Loucy (cell line): ENCODE results near the gene SYN1.
"Not testable (repeated sequence)": the region's sequence is repeated elsewhere in the genome, so short reads cannot be mapped to it uniquely, and the experiment has no call there.

ENCODE experiments used
- EZH2phosphoT487 ChIP-seq: fragments of 200-600 bp; IDR thresholded peaks from 2 replicates; pipeline ENCODE4 v1.6.1; 2018; ENCODE audit warnings: antibody characterized with exemption, mild to moderate bottlenecking, moderate library complexity, borderline replicate concordance
- TF ChIP-seq, protein P1 (sequence below): fragments of 200-600 bp; sonication (generic); conservative IDR thresholded peaks from 2 replicates; pipeline ENCODE4 v1.5.1; 2014; ENCODE audit warnings: mild to moderate bottlenecking, antibody characterized with exemption, low read length

DNA sequence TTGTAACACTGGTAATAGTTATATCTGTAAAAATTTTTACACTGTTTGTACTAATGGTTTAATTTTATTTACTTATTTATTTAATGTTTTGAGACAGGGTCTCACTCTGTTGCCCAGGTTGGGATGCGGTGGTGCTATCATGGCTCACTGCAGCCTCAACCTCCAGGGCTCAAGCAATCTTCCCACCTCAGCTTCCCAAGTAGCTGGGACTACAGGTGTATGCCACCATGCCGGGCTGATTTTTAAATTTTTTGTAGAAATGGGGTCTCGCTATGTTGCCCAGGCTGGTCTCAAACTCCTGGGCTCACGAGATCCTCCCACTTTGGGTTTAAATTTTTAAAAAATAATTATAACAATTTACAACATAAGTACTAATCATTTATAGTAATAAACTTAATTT lies 16.5 kb downstream of the SYN1 start:
- TF ChIP-seq, protein P1, sequence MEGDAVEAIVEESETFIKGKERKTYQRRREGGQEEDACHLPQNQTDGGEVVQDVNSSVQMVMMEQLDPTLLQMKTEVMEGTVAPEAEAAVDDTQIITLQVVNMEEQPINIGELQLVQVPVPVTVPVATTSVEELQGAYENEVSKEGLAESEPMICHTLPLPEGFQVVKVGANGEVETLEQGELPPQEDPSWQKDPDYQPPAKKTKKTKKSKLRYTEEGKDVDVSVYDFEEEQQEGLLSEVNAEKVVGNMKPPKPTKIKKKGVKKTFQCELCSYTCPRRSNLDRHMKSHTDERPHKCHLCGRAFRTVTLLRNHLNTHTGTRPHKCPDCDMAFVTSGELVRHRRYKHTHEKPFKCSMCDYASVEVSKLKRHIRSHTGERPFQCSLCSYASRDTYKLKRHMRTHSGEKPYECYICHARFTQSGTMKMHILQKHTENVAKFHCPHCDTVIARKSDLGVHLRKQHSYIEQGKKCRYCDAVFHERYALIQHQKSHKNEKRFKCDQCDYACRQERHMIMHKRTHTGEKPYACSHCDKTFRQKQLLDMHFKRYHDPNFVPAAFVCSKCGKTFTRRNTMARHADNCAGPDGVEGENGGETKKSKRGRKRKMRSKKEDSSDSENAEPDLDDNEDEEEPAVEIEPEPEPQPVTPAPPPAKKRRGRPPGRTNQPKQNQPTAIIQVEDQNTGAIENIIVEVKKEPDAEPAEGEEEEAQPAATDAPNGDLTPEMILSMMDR = not testable (repeated sequence)
- not testable (repeated sequence) for TF ChIP-seq EZH2phosphoT487
